PC-3 (cell line): ENCODE measurements around the gene EYS.

Experiments
- EZH2 ChIP-seq: fragments of 300-600 bp; sonication (generic); IDR thresholded peaks from one replicate; pipeline ENCODE4 v1.6.1; 2017; ENCODE audit warnings: antibody characterized with exemption, mild to moderate bottlenecking, low read length; ENCODE audit not compliant: unreplicated experiment
- EZH2phosphoT487 ChIP-seq: fragments of 300-600 bp; sonication (generic); IDR thresholded peaks from 2 replicates; pipeline ENCODE4 v1.6.1; 2018; ENCODE audit warnings: mild to moderate bottlenecking, antibody characterized with exemption, low read length, borderline replicate concordance
- TF ChIP-seq, protein P1 (sequence below): fragments of 300-600 bp; sonication (generic); conservative IDR thresholded peaks from 2 replicates; pipeline ENCODE4 v1.5.1; 2017; ENCODE audit warnings: antibody characterized with exemption, low read depth, mild to moderate bottlenecking, low read length

DNA sequence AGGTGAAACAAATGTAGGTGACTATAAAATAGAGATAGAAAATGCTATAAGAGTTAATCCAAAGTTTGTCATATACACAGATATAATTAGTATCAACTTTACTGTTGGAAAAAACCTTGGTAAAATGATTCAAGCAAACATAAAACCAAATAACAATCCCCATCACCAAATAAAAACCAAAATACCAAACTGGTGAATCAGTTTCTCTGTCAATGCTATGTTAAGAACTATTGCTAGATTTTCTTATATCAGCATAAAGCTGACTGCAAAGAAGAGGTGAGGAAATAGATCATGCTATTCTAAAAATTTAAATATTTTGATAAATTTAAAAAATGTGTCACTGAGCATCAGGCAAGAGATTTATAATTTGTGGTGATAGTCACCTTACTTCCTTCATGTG, 1413.0 kb downstream of the EYS start:
- TF ChIP-seq, protein P1, sequence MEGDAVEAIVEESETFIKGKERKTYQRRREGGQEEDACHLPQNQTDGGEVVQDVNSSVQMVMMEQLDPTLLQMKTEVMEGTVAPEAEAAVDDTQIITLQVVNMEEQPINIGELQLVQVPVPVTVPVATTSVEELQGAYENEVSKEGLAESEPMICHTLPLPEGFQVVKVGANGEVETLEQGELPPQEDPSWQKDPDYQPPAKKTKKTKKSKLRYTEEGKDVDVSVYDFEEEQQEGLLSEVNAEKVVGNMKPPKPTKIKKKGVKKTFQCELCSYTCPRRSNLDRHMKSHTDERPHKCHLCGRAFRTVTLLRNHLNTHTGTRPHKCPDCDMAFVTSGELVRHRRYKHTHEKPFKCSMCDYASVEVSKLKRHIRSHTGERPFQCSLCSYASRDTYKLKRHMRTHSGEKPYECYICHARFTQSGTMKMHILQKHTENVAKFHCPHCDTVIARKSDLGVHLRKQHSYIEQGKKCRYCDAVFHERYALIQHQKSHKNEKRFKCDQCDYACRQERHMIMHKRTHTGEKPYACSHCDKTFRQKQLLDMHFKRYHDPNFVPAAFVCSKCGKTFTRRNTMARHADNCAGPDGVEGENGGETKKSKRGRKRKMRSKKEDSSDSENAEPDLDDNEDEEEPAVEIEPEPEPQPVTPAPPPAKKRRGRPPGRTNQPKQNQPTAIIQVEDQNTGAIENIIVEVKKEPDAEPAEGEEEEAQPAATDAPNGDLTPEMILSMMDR: no peak
- TF ChIP-seq EZH2 (no peak), EZH2phosphoT487 (no peak)
